OCI-LY3 (cell line): ENCODE results near the gene CTTNBP2NL.
A peak's percentile ranks its signal among the peaks of the same experiment; 100 is the strongest.

Experiments used
- H2AFZ ChIP-seq: fragments of 200-600, 300-600 bp; shearing (Covaris generic); 2 replicates; pipeline ENCODE4 v1.6.0; 2014; ENCODE audit warnings: antibody characterized with exemption, low read depth, low read length
- H3K27ac ChIP-seq: fragments of 200-600, 300-600 bp; sonication (generic); 2 replicates; pipeline ENCODE4 v1.5.1; 2014; ENCODE audit warnings: mild to moderate bottlenecking, low read length, moderate library complexity, mixed read lengths
- H3K27me3 ChIP-seq: fragments of 200-600, 300-600 bp; sonication (generic); 2 replicates; pipeline ENCODE4 v1.6.1; 2014; ENCODE audit warnings: low read depth, low read length, mixed read lengths
- H3K36me3 ChIP-seq: fragments of 200-600, 300-600 bp; sonication (generic); replicated peaks from 2 replicates; pipeline ENCODE3; 2014; ENCODE audit warnings: low read depth, low read length, mixed read lengths
- H3K4me1 ChIP-seq: fragments of 300-600, 200-600 bp; sonication (generic); 2 replicates; pipeline ENCODE4 v1.6.1; 2014; ENCODE audit warnings: low read length, mixed read lengths
- H3K4me2 ChIP-seq: fragments of 200-600, 300-600 bp; sonication (generic); 2 replicates; pipeline ENCODE4 v1.6.1; 2014; ENCODE audit warnings: low read length, mixed read lengths
- H3K4me3 ChIP-seq: fragments of 300-600, 200-600 bp; sonication (generic); 2 replicates; pipeline ENCODE4 v1.5.1; 2014; ENCODE audit warnings: antibody characterized with exemption, mild to moderate bottlenecking, low read length, moderate library complexity
- H3K79me2 ChIP-seq: fragments of 300-600, 200-600 bp; shearing (Covaris generic); 2 replicates; pipeline ENCODE4 v1.6.1; 2014; ENCODE audit warnings: mild to moderate bottlenecking, low read length, mixed read lengths
- H3K9ac ChIP-seq: fragments of 300-600, 200-600 bp; shearing (Covaris generic); 2 replicates; pipeline ENCODE4 v1.6.0; 2014; ENCODE audit warnings: mild to moderate bottlenecking, low read length, moderate library complexity
- H3K9me3 ChIP-seq: fragments of 200-600, 300-600 bp; shearing (Covaris generic); 2 replicates; pipeline ENCODE4 v1.6.1; 2014; ENCODE audit warnings: low read length, mixed read lengths; ENCODE audit not compliant: insufficient read depth
- H4K20me1 ChIP-seq: fragments of 200-600, 300-600 bp; sonication (generic); 2 replicates; pipeline ENCODE4 v1.6.1; 2016; ENCODE audit warnings: low read length, mixed read lengths; ENCODE audit not compliant: insufficient read depth
- CTCF ChIP-seq: fragments of 200-600, 300-600 bp; sonication (generic); IDR thresholded peaks from 2 replicates; pipeline ENCODE4 v1.5.1; 2014; ENCODE audit warnings: antibody characterized with exemption, low read length, low read depth
- EZH2phosphoT487 ChIP-seq: fragments of 200-600 bp; shearing (Covaris generic); IDR thresholded peaks from 2 replicates; pipeline ENCODE4 v1.6.1; 2018; ENCODE audit warnings: antibody characterized with exemption, mixed run types, low read depth

The CTTNBP2NL gene

GRCh38 chr1:112390775-112391602 lies 5.0 kb upstream of the CTTNBP2NL start:
- Histone ChIP-seq H3K9me3 (no peaks in the 10 kb centered on the region), H4K20me1 (no peaks in the 10 kb centered on the region), H2AFZ (peak overlapping the region; percentile 98), H3K27ac (no peak overlapping the region), H3K4me3 (peak overlapping the region; percentile 79), H3K4me1 (peaks cover 31% of the 10 kb centered on the region), H3K4me2 (peak overlapping the region; percentile 92), H3K9ac (peak overlapping the region; percentile 65), H3K27me3 (no peaks in the 10 kb centered on the region), H3K79me2 (no peaks in the 10 kb centered on the region), H3K36me3 (no peaks in the 10 kb centered on the region)
- TF ChIP-seq EZH2phosphoT487 (no peak), CTCF (peak; percentile 84)

GRCh38 chr1:112391603-112391940 lies 4.4 kb upstream of the CTTNBP2NL start:
- Histone ChIP-seq H3K36me3 (no peaks in the 10 kb centered on the region), H3K4me1 (peaks cover 31% of the 10 kb centered on the region), H3K27ac (no peak overlapping the region), H3K79me2 (no peaks in the 10 kb centered on the region), H4K20me1 (no peaks in the 10 kb centered on the region), H3K4me2 (peak overlapping the region; percentile 92), H2AFZ (0 out of 2 replicates have a peak overlapping the region, but pooled peaks have one; percentile 98), H3K9me3 (no peaks in the 10 kb centered on the region), H3K9ac (peak overlapping the region; percentile 65; the same call in 1 of the 2 replicates), H3K27me3 (no peaks in the 10 kb centered on the region), H3K4me3 (peak overlapping the region; percentile 79)
- TF ChIP-seq EZH2phosphoT487 (no peak), CTCF (no peak)

- H3K4me1 ChIP-seq, result peaks cover 47% of the 10 kb centered on the region
- no peak for TF ChIP-seq CTCF
- no peak for TF ChIP-seq EZH2phosphoT487
- H3K4me2 ChIP-seq, result peak overlapping the region; percentile 80
- H3K27me3 ChIP-seq, result peaks cover 8% of the 10 kb centered on the region; the same call in 1 of the 2 replicates
- H3K4me3 ChIP-seq, result peak overlapping the region; percentile 66
- H3K79me2 ChIP-seq, result no peaks in the 10 kb centered on the region
- H3K9me3 ChIP-seq, result no peaks in the 10 kb centered on the region
- H3K36me3 ChIP-seq, result no peaks in the 10 kb centered on the region
- H3K9ac ChIP-seq, result peak overlapping the region; percentile 25; the same call in 1 of the 2 replicates
- H4K20me1 ChIP-seq, result no peaks in the 10 kb centered on the region
- H2AFZ ChIP-seq, result no peak overlapping the region
- peak overlapping the region; percentile 77 for H3K27ac ChIP-seq
These were observed 2.4 kb upstream of the CTTNBP2NL start for GRCh38 chr1:112393631-112393974.

- H4K20me1 ChIP-seq, result no peaks in the 10 kb centered on the region
- peaks cover 50% of the 10 kb centered on the region for H3K4me1 ChIP-seq
These were observed 1.3 kb upstream of the CTTNBP2NL start for GRCh38 chr1:112394743-112395062.

More at GRCh38 chr1:112394743-112395062, 1.3 kb upstream of the CTTNBP2NL start:
- Histone ChIP-seq H3K9ac (peak overlapping the region; percentile 44; the same call in 1 of the 2 replicates), H3K27me3 (peaks cover 8% of the 10 kb centered on the region; the same call in 1 of the 2 replicates), H3K4me3 (peak overlapping the region; percentile 66), H3K9me3 (no peaks in the 10 kb centered on the region), H3K79me2 (no peaks in the 10 kb centered on the region), H3K36me3 (no peaks in the 10 kb centered on the region), H2AFZ (no peak overlapping the region), H3K27ac (peak overlapping the region; percentile 77), H3K4me2 (peak overlapping the region; percentile 80)
- TF ChIP-seq EZH2phosphoT487 (no peak), CTCF (no peak)
